WI38 (cell line): ENCODE measurements around the gene CCDC154.

Source experiments
- H3K4me3 ChIP-seq: 2 replicates; pipeline ENCODE4 v1.5.1; 2011; ENCODE audit warnings: low read depth, mild to moderate bottlenecking, control low read depth, low read length
- TF ChIP-seq, protein P1 (sequence below): IDR thresholded peaks from 2 replicates; pipeline ENCODE4 v1.5.1; 2012; ENCODE audit warnings: low read depth, mild to moderate bottlenecking, control low read depth, low read length

Gene CCDC154

GRCh38 chr16:1398826-1399581, 45.4 kb downstream of the CCDC154 start:
- H3K4me3 ChIP-seq = no peak overlapping the region
- TF ChIP-seq, protein P1, sequence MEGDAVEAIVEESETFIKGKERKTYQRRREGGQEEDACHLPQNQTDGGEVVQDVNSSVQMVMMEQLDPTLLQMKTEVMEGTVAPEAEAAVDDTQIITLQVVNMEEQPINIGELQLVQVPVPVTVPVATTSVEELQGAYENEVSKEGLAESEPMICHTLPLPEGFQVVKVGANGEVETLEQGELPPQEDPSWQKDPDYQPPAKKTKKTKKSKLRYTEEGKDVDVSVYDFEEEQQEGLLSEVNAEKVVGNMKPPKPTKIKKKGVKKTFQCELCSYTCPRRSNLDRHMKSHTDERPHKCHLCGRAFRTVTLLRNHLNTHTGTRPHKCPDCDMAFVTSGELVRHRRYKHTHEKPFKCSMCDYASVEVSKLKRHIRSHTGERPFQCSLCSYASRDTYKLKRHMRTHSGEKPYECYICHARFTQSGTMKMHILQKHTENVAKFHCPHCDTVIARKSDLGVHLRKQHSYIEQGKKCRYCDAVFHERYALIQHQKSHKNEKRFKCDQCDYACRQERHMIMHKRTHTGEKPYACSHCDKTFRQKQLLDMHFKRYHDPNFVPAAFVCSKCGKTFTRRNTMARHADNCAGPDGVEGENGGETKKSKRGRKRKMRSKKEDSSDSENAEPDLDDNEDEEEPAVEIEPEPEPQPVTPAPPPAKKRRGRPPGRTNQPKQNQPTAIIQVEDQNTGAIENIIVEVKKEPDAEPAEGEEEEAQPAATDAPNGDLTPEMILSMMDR = no peak

GRCh38 chr16:1398351-1398750, 46.0 kb downstream of the CCDC154 start:
- TF ChIP-seq, protein P1 = no peak
- H3K4me3 ChIP-seq = no peak overlapping the region

GRCh38 chr16:1397779-1398178, 46.6 kb downstream of the CCDC154 start:
- TF ChIP-seq, protein P1 = no peak
- H3K4me3 ChIP-seq = no peak overlapping the region

- no peak overlapping the region for H3K4me3 ChIP-seq
- TF ChIP-seq, protein P1 = no peak
Measured at GRCh38 chr16:1395444-1396031, 48.8 kb downstream of the CCDC154 start.

DNA sequence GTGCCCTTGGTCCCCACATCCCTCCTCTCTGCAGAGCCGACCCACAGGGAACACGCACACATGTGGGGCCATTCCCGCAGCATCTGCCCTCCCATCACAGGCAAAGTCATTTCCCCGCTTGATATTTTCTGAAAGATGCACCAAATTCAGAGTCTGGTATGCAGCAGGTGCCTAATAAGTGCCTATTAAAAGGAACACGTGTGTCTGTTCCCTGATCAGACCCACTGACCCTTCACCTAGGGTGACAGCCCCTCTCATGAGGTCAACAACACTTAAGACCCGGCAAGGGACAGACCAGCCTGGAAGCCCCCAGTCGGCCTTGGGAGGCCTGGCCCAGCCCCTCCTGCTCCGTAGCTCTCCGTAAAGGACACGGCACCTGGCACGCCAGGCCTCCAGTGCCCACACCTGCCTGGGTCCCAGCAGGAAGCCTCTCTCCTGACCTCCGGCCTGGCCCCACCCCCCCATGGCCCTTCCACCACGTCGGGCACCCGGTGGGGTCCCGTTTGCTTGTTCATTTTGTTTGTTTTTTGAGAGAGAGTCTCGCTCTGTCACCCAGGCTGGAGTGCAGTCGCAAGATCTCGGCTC, 49.9 kb downstream of the CCDC154 start:
- H3K4me3 ChIP-seq = no peak overlapping the region
- TF ChIP-seq, protein P1 = no peak

DNA sequence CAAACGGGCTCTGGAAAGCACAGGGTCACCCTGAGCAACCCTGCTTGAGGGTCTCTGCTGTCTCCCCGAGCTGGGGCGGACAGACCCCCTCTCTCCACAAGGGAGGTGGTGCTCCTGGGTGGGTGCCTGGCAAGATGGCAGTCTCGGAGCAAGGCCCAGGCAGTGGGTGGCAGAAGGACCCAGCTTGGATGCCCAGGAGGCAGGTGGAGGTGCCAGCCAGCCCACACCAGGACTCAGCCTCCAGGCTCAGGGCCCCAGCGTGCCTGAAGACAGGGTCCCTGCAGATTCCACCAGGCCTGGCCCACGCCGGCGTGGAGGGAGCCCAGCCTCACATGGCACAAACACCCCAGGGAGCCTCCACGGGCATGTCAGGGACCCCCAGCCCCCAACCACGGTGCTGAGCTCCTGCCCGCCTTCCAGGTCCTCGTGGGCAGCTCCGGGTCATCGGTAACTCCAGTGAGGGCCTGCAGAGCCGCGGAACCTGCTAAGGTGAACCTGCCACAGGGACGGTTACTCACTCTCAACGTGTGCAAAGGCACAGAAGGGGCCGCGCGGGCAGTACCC, 50.7 kb downstream of the CCDC154 start:
- TF ChIP-seq, protein P1 = no peak

DNA sequence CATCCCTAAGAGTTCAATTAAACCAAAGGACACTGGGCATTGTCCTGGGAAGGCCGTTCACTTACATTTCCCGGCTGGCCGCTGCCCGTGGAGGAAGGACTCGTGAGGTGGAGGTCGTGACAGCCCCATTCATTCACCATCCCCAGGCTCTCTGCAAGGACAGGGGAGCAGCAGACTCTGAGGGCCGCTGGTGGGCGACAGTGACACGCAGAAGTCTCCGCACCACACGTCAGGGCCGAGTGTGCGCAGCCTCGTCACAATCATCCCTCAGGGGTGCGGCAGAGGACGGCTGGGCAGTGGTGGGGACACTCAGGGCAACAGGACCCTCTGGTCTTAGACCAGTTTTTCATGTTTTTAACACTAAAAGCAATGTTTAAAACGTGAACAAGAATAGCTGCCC, 51.5 kb downstream of the CCDC154 start:
- TF ChIP-seq, protein P1 = no peak
- no peak overlapping the region for H3K4me3 ChIP-seq

More for the DNA sequence above, 50.7 kb downstream of the CCDC154 start:
- no peak overlapping the region for H3K4me3 ChIP-seq
